Measurements from ENCODE around the gene FRY. TPM values are rescaled to one million over a fixed set of nuclear protein-coding genes. Genes with fewer than 3 reads are reported as not detected.

FRY gene
- polyA plus RNA-seq, 3 donors: 9.6 to 24.3 (median 11.1) TPM

DNA sequence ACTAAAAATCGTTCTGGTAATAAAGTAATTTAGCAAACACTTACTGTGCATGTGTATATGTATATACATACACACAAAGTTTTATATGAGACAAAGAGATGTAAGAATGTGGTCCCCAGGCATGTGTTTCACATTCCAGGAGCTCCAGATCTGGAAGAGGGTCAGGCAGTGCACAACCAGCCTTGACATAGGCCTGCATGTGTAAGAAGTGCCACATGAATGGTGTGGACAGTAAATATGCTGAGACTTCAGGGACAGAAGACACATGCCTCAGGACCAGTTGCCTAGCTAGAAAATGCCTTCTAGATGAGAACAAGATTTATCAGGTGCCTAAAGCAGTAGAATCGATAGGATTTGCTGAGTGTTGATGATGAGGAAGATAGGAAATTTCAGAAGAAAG is 76.4 kb downstream of the FRY start:
- no peak overlapping the region for H3K27ac ChIP-seq (ENCODE audit: low read depth, low read length)
- WGBS, 3 donors: 51 to 79% (median 55%) methylated on average over 2 of the region's 2 CpGs

DNA sequence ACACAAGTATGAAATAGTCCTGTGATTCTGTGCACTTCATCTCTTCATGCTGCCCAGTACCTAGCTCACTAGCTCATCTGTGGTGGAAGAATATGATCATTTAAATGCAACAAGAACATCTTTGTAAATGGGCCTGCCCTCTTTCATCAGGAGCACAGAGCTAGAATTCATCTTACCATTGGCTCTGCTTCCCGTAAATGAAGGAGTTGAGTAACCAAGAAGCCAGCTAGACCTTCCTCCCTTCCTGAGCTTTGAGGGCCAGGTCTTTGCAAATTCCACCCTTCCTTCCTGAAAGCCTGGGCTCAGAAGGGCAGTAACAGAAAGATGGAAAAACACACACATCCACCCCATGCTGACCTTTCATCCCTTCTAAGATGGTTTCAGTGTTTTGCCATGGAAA is 82.0 kb downstream of the FRY start:
- 43 to 89% (median 59%) methylated on average over 1 of the region's 1 CpG for WGBS, 3 donors
- H3K27ac ChIP-seq (ENCODE audit: low read depth, low read length): no peak overlapping the region

DNA sequence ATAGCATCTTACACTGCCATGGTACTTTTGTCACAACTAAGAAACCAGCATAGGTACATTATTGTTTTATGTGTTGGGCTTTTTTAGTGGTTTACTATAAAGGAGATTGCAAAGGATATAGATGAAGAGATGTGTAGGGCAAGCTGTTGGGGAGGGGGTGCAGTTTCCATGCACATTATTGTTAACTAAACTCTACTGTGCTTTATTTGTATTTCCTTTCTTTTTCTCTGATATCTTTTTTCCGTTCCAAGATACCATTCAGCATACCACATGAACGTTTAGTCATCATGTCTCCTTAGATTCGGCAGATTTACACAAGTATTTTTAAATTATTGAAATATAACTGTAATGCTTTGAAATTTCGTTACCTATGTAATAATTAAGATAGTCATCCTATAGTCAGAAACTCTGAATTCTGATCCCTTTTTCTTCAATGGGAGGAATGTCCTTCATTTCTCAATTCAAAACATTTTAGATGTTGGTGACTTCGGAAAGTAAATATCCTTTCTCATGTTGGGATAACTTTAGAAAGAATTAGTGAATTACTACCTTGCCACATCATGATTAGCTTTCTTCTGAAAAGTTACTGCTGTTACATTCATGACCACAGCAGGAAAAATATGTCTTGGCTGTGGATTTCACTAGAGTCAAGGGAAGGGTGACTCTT is 82.8 kb downstream of the FRY start:
- WGBS, 3 donors: 51 to 64% (median 61%) methylated on average over 5 of the region's 5 CpGs
- no peak overlapping the region for H3K27ac ChIP-seq (ENCODE audit: low read depth, low read length)

DNA sequence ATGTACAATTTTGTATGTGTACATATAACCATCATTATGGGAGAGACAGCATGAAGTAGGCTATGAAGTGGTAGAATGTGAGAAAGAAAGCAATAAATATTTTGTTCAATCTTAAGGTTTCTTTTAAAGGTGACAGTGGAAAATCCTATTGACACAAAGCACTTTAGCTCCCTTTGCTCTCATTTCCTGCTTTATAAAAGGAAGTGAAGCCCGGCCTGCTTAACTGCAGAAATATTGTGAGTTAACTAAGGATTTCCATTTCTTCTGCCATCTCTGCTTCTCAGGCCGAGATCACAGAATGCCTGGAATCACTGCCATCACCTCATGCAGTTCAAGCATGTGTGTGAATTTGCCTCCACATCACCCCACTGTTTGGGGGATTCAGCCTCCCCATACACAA is 83.5 kb downstream of the FRY start:
- H3K27ac ChIP-seq (ENCODE audit: low read depth, low read length): no peak overlapping the region
- 41 to 77% (median 44%) methylated on average over 2 of the region's 2 CpGs for WGBS, 3 donors

DNA sequence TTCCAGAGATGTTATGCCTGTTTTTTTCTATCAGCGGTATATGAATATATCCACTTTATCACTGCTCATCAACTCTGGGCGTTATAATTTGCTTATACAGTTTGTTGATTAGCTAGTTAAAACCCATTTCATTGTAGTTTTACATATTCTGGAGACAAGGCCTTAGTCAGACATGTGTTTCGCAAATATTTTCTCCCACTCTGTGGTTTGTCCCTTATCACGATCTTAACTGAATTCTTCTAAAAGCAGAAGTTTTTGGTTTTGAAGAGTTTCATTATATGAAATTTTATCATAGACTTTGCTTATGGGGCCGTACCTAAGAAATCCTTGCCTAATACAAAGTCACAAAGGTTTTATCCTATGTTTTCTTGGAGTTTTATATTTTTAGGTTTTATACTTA is 84.6 kb downstream of the FRY start:
- WGBS, 3 donors: 61 to 77% (median 62%) methylated on average over 5 of the region's 5 CpGs
- no peak overlapping the region for H3K27ac ChIP-seq (ENCODE audit: low read depth, low read length)

DNA sequence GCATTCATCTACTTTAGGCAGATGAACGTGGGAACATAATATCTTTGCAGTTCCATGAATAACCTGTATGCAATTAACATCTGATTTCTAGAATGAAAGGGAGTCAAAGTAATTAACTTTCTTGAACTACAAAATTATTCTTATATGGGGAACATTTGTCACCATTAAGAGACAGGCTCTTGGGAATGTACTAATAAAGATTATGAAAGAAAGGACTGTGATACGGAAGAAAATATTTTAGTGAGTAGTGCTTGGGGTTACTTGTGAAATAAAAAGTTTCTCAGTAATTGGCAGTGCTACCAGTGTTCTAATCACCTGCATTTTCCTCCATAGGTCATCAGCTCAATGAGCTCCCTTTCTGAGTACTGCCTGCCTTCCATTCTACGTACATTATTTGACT is 85.4 kb downstream of the FRY start:
- no peak overlapping the region for H3K27ac ChIP-seq (ENCODE audit: low read depth, low read length)
- WGBS, 3 donors: 69 to 92% (median 72%) methylated on average over 3 of the region's 3 CpGs

DNA sequence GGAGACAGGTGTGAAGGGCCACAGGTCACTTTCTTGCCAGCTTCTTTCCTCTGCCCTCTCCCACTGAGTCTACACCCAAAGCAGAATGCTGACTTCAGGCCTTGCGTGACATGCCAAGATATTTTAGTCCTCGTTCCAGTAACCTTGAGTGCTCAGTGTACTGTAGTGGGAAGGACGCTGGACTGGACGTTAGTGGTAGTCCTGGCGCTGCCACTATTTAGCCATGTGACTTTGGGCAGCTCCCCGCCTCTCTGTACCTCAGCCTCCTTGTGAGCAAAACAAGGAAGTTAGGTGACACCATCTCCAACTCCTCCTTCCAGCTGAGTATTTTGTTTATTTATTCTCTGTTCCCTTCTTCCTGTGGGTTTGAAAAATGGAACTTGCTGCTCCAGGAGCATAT is 86.1 kb downstream of the FRY start:
- no peak overlapping the region for H3K27ac ChIP-seq (ENCODE audit: low read depth, low read length)
- WGBS, 3 donors: 46 to 63% (median 55%) methylated on average over 6 of the region's 6 CpGs

DNA sequence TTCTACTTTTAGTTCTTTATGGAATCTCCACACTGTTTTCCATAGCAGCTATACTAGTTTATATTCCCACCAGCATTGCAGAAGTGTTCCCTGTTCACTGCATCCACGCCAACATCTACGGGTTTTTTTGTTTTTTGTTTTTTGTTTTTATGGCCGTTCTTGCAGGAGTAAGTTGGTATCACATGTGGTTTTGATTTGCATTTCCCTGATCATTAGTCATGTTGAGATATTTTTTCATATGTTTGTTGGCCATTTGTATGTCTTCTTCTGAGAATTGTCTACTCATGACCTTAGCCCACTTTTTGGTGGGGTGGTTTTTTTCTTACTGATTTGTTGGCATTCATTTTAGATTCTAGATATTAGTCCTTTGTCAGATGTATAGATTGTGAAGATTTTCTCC is 89.7 kb downstream of the FRY start:
- 92 to 98% (median 96%) methylated on average over 3 of the region's 3 CpGs for WGBS, 3 donors
- no peak overlapping the region for H3K27ac ChIP-seq (ENCODE audit: low read depth, low read length)

DNA sequence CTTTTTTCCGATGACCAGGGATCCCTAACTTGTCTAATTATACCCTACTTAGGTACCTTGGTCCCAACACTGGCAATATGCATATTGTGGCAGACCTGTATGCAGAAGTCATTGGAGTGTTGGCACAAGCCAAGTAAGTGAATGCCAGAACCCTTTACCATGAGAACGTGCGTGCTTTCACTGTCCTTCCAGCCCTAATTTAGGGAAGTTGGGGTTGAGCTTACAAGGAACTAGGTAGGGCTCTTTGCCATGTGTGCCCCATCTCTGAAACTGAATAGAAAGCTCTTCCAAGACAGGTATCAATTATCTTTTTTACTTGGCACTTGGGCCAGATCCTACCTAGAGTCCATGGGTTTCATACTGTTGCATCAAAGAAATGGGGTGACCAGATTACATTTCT is 93.2 kb downstream of the FRY start:
- 70 to 96% (median 70%) methylated on average over 3 of the region's 3 CpGs for WGBS, 3 donors

DNA sequence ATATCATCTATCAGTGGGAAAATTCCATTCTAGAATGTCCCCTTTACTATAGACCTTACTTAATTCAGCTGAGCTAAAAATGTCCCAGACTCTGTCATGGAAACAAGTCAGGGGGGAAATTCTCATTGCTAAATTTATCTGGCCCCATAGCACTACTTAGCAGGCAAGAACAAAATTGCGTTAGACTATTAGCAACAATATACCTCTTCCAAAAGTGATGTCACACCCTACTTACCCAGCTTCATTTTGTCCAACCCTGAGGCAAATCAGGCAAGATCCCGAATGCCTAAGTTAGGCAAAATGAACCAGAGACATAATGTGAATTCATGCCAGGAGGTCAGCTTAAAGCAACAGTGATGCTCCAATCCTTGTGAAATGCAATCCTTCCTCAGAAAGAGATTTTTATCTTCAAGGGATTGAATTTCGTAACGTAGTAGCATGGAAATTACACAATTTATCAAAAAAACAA is 93.7 kb downstream of the FRY start:
- WGBS, 3 donors: 37 to 76% (median 42%) methylated on average over 4 of the region's 4 CpGs
- H3K27ac ChIP-seq (ENCODE audit: low read depth, low read length): no peak overlapping the region

More for the DNA sequence above, 93.2 kb downstream of the FRY start:
- H3K27ac ChIP-seq (ENCODE audit: low read depth, low read length): no peak overlapping the region

DNA sequence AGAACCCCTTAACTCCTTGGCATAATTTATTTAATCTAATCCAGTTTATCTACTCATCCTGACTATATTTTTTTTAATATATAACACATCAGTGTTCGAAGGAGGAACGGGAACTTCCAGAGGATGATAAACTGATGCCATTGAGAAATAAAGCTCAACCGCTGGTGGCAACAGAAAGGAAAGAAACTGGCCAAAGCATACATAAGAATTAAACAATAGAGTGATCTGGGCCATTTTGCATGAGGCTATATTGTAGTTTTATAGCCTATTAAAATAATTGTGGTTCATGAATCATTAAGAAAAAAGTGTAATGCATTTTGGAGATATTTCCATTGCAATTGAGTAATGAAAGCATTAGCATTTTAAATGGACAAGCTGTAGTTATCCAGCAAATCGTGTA is 94.2 kb downstream of the FRY start:
- 54 to 95% (median 55%) methylated on average over 4 of the region's 4 CpGs for WGBS, 3 donors
- no peak overlapping the region for H3K27ac ChIP-seq (ENCODE audit: low read depth, low read length)

DNA sequence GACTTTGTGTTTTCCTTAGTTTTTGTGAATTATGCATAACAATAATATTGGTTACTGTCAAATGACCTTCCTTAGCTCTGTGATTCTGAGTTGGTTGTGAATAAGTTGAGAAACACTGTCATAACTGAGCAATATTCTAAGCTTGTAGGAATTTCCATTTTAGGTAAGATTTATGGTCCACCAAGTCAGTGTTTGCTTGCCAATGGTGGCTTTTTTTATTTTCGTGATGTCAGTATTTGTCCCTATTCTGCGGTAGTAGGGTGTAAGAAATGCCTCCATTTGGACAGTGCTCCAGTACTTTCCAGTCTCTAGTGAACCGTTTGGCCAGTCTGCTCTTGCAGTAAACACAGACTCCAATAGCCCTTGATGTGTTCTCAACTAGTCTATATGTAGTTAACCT is 94.7 kb downstream of the FRY start:
- 67 to 86% (median 81%) methylated on average over 3 of the region's 3 CpGs for WGBS, 3 donors
- no peak overlapping the region for H3K27ac ChIP-seq (ENCODE audit: low read depth, low read length)

DNA sequence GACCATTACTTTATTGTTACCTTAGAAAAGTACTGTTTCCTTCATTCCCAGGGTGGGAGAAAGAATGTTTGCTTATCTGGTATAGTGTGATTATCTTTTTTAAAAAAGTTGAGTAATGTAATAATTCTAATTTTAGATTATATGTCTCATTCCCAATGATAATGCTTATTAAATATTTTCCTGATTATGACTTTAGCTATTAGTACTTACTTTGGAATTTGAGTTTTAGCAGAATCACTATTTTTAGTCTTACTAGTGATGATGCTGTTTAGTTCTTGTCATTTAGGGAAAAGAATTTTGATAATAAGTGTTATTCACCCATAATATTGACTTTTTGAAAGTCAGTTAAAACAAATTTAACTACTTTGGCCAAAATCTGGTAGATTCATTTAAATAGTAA is 95.2 kb downstream of the FRY start:
- no peak overlapping the region for H3K27ac ChIP-seq (ENCODE audit: low read depth, low read length)

DNA sequence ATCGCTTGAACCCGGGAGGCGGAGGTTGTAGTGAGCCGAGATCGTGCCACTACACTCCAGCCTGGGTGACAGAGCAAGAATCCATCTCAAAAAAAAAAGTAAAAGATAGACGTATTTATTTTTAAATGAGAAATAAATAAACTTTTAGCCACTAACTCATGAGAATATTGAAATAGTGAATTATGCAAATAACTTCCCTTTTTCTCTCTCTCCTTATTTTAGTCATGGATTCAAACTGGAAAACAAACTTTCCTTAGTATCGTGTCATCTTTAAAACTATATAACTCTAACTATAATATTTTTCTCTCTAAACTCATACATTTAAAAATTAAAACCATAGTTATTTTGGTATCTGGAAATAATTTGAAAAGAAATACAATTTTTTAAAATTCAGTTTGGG is 96.1 kb downstream of the FRY start:
- H3K27ac ChIP-seq (ENCODE audit: low read depth, low read length): no peak overlapping the region

DNA sequence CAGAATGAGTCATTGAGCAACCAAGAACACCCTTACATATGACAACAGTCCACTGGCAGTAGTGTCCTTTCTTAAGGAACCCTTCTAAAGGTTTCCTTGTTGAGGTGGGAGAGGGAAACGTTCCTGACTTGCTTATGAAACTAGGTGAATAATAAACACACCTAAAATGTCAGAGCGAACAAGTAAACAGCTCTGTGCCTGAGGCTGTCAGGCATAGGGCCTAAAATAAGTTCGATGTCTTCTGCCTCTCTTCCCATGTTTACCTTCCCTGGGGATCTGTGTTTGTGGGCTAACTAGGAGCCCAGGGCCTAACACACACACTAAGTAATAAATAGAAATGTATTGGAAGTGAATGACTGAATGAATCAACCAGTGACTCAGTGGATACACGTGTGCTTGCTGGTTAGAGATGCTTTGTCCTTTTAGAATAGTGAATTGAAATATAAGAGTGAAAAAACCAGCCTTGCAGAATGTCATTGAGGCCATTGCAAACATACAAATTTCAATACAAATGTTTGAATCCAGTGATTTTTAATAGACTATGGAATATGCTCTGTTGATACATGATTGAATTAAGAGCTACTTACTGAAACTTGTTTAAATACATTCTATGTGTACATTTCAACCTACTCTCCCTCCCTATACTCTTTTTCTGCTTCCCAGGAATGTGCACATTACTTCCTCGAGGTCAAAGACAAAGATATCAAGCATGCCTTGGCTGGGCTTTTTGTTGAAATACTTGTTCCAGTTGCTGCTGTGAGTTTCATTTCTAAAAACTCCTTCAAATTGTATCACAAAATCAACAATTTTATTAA is 102.9 kb downstream of the FRY start:
- WGBS, 3 donors: 66 to 77% (median 76%) methylated on average over 5 of the region's 5 CpGs
- no peak overlapping the region for H3K27ac ChIP-seq (ENCODE audit: low read depth, low read length)

More for the DNA sequence above, 96.1 kb downstream of the FRY start:
- WGBS, 3 donors: 92 to 95% (median 95%) methylated on average over 7 of the region's 7 CpGs

DNA sequence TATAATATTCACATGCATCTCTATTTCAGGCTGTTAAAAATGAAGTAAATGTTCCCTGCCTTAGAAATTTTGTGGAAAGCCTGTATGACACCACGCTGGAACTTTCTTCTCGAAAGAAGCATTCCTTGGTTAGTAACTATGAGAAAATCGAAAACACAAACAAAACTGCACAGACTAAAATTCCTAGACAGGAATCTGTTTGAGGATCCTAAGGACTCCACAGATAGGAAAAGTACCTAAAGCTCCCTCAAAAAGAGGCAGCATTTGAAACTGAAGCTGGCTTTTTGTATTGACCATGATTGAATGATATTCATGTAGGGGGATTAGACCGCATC is 103.4 kb downstream of the FRY start:
- WGBS, 3 donors: 68 to 92% (median 73%) methylated on average over 4 of the region's 4 CpGs
- no peak overlapping the region for H3K27ac ChIP-seq (ENCODE audit: low read depth, low read length)

DNA sequence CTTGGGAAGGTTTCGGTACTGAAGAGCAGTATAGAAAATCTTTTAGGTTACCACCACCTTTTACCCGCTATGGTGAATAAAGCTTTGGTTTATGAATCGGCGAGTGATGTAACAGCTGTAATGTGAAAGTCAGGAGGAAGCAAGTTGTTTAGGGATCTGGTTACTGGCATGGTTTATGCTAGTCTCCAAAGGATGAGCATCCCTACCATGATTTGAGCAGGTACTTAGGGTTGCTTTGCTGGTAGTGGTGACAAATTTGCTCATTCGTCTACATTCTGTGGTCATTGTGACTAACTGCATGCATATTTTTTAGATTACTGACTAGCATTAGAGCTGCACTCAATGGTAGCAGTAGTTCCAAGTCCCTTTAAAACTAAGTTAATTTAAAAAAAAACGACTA is 104.1 kb downstream of the FRY start:
- 80 to 90% (median 86%) methylated on average over 6 of the region's 6 CpGs for WGBS, 3 donors
- H3K27ac ChIP-seq (ENCODE audit: low read depth, low read length): no peak overlapping the region

DNA sequence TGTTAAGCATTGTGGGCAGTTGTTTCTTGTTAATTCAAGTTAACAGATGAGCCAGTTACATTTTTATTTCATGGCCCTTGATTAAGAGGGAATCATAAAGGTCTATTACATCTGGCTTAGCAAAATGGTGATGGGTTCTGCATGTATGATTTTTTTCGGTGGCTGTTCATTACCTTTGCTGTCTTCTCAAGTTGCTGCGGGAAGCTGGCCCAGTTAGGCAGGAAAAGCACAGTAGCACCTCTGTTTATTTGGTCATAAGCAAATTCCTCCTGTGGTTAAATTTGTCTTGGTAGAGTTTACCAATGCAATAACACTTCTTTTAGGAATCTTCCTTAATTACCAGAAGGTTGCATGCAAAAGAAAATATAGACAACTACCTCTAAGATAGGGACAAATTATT is 104.5 kb downstream of the FRY start:
- 80 to 92% (median 91%) methylated on average over 2 of the region's 2 CpGs for WGBS, 3 donors
- H3K27ac ChIP-seq (ENCODE audit: low read depth, low read length): no peak overlapping the region

DNA sequence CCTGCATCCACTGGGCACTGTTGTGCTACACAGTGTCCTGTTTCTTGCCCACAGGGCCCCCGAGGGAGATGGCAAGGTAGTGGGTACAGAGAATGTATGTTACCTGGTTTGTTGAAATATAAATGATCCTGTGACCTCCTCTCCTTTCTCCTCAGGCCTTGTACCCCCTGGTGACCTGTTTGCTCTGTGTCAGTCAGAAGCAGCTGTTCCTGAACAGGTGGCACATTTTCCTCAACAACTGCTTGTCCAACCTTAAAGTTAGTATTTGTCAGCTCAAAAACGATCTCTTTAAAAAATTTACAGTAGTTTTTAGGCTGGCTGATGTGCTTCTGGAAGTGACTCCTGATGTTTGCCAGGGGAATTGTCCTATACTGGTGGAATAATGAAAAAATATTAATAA is 105.1 kb downstream of the FRY start:
- H3K27ac ChIP-seq (ENCODE audit: low read depth, low read length): no peak overlapping the region
- 39 to 88% (median 77%) methylated on average over 2 of the region's 2 CpGs for WGBS, 3 donors

DNA sequence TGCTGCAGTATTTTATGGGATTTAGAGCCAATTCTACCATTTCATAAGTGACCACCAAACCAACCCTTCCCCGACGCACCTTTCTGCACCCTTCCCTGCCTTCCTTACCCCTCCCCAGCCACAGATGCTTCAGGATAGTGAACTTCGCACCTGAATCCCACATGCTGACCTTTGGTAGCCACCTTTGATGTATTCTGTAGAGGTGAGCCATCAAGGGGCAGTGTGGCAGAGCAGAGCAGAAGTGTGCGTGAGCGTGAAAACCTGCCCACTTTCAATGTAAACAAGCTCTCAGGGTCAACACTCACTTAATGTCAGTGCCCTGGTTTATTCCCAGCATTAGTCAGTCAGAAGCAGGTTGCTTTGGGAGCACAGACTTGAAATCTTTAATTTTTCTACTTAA is 107.7 kb downstream of the FRY start:
- no peak overlapping the region for H3K27ac ChIP-seq (ENCODE audit: low read depth, low read length)
- 70 to 96% (median 93%) methylated on average over 5 of the region's 5 CpGs for WGBS, 3 donors
